GM12875 (cell line): ENCODE data around the gene ZSCAN26.
A peak's percentile ranks its signal among the peaks of the same experiment; 100 is the strongest.

Experiments used
- H3K4me3 ChIP-seq: one replicate; pipeline ENCODE4 v1.5.1; 2011; ENCODE audit warnings: low read depth, low read length, control low read depth
- CTCF ChIP-seq: IDR thresholded peaks from 2 replicates; pipeline ENCODE4 v1.5.1; 2011; ENCODE audit warnings: low read depth, mild to moderate bottlenecking, control low read depth, inconsistent platforms, low read length, moderate library complexity, borderline replicate concordance; ENCODE audit not compliant: insufficient read depth

ZSCAN26 gene

GRCh38 chr6:28245206-28245941, 21.6 kb upstream of the ZSCAN26 start:
- no peak overlapping the region for H3K4me3 ChIP-seq
- TF ChIP-seq CTCF: no peak

- H3K4me3 ChIP-seq: no peak overlapping the region
- no peak for TF ChIP-seq CTCF
Observed at GRCh38 chr6:28248916-28249315, 18.0 kb upstream of the ZSCAN26 start.

GRCh38 chr6:28250747-28251146, 16.2 kb upstream of the ZSCAN26 start:
- TF ChIP-seq CTCF: no peak
- H3K4me3 ChIP-seq: no peak overlapping the region

GRCh38 chr6:28251661-28252008, 15.3 kb upstream of the ZSCAN26 start:
- TF ChIP-seq CTCF: no peak
- peak overlapping the region; percentile 63 for H3K4me3 ChIP-seq

- TF ChIP-seq CTCF: no peak
- peak within 1 kb of the TSS; percentile 63 for H3K4me3 ChIP-seq
Observed at GRCh38 chr6:28252009-28252975, 14.7 kb upstream of the ZSCAN26 start, which contains the start of gene ZKSCAN4. Gene ZKSCAN4, minus strand, starts transcription at chr6:28252269. Its CDS starts 289 bp downstream, at chr6:28251980.

GRCh38 chr6:28254121-28254519, 12.8 kb upstream of the ZSCAN26 start:
- H3K4me3 ChIP-seq: no peak overlapping the region
- TF ChIP-seq CTCF: no peak
